GM18858 (cell line): ENCODE data around the gene TOMT.

ENCODE experiments used
- ATAC-seq: cut with Tn5 transposase; IDR thresholded peaks from one replicate; pipeline ENCODE4 v1.9.1; 2021; ENCODE audit not compliant: unreplicated experiment

Gene TOMT, protein sequence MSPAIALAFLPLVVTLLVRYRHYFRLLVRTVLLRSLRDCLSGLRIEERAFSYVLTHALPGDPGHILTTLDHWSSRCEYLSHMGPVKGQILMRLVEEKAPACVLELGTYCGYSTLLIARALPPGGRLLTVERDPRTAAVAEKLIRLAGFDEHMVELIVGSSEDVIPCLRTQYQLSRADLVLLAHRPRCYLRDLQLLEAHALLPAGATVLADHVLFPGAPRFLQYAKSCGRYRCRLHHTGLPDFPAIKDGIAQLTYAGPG

DNA sequence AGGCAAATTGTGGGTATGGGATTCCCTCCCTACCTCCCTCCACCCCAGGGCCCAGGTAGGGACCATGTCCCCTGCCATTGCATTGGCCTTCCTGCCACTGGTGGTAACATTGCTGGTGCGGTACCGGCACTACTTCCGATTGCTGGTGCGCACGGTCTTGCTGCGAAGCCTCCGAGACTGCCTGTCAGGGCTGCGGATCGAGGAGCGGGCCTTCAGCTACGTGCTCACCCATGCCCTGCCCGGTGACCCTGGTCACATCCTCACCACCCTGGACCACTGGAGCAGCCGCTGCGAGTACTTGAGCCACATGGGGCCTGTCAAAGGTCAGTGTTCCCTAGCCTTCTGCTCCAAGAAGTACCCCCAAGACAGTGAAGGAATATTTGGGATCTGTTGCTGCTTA lies at the start of gene TOMT:
TOMT (plus strand) TSS at position 37 of the 400 bp plus-strand sequence; CDS start at position 65, 28 bp downstream.
- no peak for ATAC-seq

DNA sequence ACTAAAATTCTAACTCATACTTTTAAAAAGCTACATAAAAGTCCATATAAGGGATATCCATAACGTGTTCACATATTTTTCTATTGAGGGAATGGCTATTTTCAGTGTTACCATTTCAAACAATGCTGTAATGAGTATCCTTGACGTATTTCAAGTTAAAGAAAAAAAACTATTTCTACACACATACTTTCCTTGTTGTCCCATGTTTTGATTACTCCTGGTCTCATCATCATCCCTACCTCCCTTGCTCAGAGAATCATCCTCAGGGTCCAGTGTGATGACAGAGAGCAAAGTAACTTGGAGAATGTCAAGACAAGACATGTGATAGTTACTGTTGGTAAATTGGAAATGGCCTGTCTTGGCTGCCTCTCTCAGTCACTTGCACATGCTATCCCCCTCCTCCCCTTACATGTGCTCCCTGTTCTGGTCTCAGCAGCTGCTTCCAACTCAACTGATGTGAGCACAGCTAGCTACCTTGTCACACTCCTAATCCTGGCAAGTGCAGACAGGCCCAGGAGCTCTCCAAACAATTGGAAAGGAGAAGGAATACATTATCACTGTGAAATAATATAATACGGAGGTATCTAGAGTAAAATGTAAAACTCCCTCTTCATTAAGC lies 47.2 kb upstream of the TOMT start:
- no peak for ATAC-seq

DNA sequence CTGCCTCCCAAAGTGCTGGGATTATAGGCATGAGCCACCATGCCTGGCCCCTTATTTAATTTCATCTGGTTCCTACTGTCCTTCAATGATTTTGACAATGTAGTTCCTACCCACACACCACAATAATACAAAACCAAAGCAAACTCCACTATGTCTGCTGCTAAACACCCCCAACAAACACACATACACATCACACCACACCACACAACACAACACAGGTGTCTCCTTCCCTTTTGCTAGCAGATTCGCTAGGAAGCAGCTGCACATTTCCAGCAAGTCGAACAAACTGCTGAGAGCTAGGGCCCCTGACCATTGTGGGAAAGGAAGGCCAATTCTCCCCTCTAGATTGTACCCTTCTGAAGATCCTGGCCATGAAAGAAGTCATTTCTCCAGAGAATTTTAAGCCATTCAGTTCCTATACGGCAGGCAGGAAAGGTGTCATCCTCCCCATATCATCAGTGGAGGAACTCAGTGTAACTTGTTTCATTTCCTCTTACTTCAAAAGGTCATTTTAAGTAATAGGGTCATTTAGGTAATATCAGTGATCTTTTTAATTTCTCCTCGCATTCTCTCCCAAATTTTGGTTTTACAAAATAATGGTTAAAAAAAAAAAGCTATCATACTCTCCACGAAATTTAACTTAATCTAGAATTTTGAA lies 43.9 kb upstream of the TOMT start:
- no peak for ATAC-seq

DNA sequence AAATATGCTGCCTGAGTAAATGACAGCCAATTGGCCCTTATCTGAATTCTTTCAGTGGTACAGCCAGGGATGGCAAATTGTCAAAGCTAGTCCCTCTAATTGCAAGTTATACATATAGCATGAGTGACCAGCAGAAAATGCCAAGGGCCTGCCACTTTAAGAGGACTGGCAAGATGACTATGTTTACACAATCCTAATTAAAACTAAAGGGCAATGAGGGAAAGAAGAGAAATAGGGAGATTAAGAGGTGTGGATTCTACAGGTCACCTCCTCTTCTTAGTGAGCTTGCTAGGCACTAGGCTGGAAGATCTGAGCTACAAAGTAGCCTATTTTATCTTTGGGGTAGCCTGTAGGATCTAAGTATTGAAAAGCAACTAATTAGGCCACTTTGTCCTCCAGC lies 38.9 kb upstream of the TOMT start:
- ATAC-seq, result no peak

DNA sequence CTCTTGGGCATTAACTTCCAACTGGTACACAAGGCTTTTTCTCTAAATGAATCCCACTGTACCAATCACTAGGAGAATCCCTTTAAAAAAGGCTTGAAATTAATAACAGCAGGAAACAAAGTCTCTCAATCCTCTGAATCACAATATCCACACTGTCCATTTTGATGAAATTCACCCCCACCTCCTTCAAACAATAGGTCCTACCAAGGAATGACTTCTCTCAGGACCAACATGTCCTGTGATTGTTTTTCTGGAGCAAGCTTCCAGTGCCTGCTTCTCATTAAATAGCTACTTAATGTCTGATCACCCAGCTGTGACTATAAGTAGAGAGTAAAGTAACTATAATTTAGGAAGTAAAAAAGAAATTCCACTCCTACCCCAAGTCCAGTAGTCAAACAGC lies 38.5 kb upstream of the TOMT start:
- no peak for ATAC-seq

DNA sequence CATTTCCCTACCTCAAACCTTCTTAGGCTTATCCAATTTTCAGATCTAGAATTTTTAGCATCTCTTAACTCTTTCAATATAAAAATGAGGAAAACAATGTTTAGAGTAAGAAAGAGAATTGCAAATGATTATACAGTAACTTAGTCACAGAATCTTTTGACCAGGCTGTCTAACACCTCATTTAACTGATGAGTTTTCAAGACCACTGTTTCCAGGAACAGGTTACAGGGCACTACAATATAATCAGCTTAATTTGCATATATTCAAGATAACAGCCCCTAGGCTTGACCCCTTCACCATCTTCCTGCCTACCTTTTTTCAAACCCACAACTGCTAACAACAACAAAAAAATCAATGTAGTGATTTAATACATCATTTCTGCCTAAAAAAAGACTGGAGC lies 38.0 kb upstream of the TOMT start:
- ATAC-seq, result no peak

DNA sequence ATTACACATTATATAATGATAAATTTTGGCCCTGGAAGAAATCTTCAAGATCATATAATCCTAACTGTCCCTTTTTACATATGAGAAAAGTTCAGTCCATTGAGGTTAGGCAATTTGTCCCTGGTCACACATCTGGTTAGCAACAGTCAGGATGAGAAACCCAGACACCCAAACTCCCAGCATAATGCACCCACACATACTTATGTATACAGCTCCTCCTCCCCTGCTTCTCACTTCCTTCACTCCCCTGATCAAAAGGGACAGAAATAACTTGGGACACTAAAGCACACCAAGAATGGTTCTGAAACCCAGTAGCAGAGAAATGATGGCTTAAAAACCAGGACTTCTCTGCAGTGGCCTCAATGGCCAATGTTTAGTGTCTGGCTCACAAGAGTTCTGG lies 36.5 kb upstream of the TOMT start:
- no peak for ATAC-seq

DNA sequence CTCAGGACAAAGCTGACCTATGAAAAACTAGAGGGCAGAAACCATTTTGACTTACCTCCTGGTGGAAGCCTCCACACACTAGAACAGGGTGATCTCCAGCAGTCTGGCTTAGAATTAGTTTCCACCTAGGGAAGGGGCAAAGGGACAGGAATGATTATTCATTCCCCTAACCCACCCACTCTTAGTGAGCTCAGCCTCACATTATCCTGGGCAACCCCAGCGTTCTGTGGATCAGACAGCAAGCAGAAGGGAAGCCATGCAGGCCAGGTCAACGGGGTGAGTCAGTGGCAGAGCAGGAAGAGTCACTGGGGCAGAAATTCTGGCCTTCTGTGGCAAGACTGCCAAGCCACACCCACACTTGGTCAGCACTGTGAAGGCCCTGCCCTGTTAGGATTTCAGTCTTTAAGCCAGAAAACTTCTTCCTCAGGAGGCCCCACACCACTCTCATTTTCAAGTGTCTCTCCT lies 35.9 kb upstream of the TOMT start:
- ATAC-seq, result no peak

DNA sequence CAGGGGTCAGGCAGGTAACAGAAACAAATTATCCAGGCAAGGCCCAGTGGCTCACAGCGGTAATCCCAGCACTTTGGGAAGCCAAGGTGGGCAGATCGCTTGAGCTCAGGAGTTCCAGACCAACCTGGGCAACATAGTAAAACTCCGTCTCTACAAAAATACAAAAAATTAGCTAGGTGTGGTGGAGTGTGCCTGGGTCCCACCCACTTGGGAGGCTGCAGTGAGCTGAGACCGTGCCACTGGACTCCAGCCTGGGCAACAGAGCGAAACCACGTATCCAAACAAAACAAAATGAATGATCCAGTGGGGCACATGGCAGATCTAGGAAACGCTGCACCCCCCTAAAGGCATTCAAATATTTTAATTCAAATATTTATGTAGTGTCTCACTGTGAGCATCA lies 35.2 kb upstream of the TOMT start:
- ATAC-seq, result no peak

DNA sequence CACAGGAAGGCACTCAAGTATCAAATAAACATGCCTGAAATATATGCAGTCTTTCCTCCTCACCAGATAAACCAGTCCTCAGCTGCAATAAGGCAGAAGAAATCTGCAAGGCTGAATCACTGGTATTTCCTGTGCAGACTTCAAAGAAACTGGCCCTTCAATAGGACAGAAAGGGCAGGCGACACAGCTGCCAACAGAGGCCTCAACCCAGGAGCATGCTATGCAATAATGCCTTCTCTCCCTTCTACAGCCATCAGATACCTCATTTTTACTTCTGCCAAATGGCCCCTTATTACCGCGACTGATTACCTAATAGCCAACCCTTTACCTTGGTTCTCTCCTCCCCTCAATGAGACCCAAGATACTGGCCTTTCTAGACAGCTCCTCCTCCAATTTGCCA lies 33.4 kb upstream of the TOMT start:
- ATAC-seq, result no peak

DNA sequence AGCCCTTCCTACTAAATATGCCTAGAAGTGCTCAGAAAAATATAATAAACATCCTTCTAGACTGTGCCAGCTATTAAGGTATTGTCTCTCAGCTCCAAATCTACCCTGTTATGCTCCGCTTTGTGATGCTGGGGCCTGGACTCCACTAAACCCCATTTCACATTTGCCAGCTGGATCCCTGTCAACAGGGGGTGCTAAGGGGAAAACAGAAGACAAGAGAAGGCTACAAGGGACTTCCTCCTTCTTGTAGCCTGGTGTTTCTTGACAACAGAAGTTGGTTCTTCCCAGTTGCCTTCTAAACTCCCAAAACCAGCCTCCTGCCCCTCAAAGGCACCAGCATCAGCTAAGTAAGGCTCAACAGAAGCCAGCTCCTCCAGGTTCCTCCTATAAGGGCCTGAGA lies 30.6 kb upstream of the TOMT start:
- no peak for ATAC-seq

DNA sequence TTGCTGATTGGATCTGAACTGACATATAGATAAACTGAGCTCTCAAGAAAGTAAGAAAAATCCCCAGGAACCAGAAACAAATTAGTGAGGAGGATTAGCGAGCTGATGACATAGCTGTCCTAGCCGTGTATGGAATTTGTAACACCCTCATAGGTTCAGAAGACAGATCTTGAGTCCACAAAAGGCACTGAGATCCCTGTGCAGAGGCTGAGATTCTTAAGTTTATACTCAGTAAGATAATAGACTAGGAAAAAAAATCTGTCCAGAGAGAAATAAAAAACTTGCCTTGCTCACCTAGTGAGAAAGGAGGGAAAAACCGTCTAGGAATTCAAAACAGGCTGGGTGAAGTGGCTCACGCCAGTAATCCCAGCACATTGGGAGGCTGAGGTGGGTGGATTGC lies 30.0 kb upstream of the TOMT start:
- no peak for ATAC-seq

DNA sequence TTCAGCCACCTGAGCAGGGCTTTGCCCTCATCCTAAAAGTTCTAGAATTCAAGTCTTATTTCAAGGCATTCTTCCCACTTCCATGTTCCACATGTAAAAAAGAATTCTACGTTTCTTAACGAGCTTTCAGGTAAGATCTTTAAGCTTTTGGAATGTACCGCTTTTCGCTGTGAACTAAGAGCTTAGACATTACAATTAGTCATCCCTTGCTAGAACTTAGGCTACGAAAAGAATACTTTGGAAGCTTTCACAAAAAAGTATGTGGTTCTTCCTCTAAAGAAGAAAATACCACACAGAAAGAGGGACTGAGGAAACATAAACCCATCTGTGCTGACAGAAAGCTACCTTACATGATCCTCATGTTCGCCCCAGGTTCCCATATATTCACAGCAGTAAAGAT lies 27.2 kb upstream of the TOMT start:
- no peak for ATAC-seq

DNA sequence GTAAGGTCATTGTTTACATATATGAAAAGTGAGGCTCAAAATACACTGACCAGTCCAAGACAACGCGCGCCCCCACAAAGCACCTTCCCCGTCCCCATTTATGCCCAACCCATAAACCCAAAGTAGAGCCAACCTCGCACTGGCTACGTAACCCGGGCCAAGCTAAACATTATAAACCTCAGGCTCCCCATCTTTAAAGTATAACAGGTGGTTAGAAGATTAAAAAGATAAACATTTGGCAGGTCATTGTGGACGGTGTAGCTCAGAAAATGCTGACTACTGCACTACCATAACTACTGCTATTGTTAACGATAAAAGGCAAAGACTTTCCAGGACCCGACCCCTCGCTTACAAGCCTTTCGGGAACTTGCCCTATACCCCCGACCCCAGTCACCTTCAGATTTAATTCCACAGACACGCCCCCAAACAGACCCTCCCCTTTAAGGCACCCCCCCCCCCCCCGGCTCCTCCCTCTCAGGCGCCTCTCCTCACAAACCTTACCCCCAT lies 25.9 kb upstream of the TOMT start:
- no peak for ATAC-seq

DNA sequence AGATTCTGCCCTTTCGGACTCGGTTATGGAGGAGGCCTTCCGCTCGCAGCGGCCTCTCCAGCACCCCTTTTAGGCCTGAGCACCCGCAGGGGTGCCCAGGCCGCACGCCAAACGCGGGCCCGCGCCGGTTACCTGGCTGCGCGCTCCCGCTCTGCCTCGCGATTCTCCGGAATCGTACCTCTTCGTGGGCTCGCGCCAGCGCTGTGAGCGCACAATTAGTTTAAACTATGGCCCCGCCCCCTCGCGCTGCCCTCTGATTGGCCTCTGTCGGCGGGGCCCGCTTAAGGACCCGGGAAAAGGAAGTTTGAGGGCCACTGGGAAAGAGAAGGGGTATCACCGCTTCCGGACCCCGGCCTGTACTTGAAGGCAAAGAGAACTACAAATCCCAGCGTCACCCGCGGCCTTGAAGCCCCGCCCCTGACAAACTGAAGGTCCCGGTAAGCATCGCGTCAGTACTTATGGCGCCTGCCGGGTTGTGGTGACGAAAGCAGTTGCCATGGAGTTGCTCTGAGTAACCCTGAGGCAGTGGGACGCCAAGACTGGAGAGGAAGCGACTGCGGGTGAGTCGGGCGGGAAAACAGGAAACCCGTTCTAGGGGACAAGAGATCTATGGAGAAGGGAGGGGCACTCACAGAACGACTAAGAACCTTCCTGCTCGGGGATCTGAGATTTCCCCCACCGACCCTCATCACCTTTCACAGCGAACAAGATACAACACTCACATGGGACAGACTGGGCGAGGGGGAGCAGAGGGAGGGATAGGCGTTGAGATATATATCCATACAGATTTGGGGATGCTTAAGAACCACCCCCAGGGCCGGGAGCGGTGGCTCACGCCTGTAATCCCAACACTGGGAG lies 25.2 kb upstream of the TOMT start, which contains the start of the genes LRRC51 and NUMA1:
LRRC51 (plus strand) TSS at position 525 of the 858 bp plus-strand sequence. CDS start 8,234 bp downstream, outside the sequence.
NUMA1 (minus strand) TSS at position 217 of the 858 bp plus-strand sequence. CDS start 44,599 bp downstream, outside the sequence.
- ATAC-seq, result peak; percentile 90

DNA sequence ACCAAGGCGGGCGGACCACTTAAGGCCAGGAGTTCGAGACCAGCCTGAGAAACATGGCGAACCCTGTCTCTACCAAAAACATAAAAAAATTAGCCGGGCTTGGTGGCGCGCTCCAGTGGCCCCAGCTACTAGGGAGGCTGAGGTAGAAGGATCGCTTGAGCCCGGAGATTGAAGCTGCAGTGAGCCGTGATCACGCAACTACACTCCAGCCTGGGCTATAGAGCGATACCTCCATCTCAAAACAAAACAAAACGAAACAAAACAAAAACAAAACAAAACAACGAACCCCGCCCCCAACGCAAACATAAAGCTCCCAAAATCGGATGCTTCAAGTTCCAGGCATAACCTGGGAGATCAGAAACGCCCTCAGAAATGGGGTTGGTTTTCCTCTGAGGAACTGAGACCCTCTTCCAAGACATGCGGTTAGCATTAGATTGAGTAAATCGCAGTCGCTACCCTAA lies 24.5 kb upstream of the TOMT start:
- no peak for ATAC-seq

DNA sequence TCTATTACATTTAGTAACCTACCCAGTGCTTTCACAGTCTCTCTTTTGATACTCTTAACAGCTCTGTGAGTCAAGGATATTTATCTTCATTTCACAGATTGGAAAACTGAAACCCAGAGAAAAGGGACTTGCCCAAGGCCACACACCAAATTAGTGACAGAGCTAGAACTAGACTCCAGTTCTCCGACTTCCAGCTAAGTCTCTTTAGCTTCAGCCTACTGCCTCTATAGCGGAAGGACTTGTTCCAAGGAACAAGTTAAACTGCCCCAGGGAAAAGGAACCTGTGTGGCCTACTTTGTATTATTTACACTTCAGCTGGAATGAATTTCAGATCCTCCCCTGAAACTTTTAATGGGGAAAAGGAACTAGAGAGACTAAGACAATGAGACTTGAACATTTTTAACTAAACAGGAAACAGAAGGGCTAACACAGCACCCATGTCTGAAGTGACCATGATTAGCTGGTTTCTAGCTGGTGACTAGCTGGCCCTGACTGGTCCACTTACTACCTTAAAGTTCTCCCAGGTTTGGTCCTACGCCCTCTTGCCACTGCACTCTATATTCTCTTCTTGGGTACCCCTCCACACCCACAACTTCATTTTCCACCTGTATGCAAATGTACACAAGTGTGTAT lies 23.8 kb upstream of the TOMT start:
- ATAC-seq, result no peak

DNA sequence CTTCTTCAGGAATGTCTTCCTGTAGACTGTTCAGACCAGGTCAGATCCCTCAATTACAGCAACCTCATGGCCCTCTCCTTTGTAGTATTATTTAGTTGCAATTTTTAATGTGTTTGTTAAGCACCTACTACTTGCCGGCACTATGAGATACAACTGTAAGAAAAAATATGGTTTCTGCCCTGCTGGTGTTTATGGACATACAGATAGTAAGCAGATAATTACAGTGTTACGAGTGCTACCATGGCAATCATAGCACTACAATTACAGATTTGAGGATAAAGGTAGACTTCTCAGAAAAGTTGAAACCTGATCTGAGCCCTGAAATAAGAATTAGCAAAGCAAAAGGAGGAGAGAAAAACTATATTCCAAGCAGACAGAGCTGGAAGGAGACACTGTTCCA lies 22.3 kb upstream of the TOMT start:
- ATAC-seq, result no peak

DNA sequence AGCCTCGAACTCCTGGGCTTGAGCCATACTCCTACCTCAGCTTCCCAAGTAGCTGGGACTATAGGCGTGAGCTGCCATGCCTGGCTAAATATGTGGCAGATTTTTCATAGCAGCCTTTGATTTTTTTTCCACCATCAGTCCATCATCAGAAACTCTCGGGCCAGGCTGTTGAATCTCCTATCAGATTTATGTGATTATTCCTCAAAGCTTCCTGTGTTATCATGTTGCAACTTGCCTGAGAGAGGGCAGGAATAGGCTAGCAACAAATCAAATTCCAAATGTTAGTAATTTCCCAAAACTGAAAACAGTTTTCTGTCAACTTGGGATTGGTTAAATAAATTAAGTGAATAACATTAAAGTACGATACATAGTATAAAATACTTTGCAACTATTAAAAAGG lies 21.6 kb upstream of the TOMT start:
- ATAC-seq, result no peak

DNA sequence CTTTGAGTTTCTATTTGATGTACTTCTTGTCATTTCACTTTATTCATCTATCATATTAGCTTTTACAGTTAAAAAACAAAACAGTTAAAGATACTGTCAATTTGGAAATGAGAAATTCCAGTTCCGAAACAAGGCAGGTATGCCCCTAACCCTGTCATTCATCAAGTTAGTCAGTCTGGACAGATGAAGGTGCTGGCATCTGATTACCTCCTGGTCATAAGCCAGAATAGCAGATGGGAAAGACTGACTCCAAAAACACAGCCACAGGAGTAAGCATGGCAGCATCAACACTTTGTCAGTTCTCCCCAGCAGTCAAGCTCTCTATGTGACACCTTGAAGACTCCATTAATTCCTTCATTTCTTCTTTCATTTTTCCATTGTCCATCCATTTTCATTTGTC lies 20.8 kb upstream of the TOMT start:
- ATAC-seq, result no peak
